ENCODE results near the gene RBFOX1. TPM values are rescaled to one million over a fixed set of nuclear protein-coding genes. Genes with fewer than 3 reads are reported as not detected.

RBFOX1 gene
- polyA plus RNA-seq, 1 of the 3 experiments (the other 2 are of a cell fraction), result not detected

GRCh38 chr16:7526736-7527135 is 194.1 kb downstream of the RBFOX1 start:
- Histone ChIP-seq H3K36me3 (replicated peaks in 1 of 2; ENCODE audit: control insufficient read depth in 1 of 2, insufficient read depth in 2 of 2, low read length in 1 of 2) (no peaks in the 10 kb centered on the region), H3K9me3 (no peaks in the 10 kb centered on the region), H3K27ac (ENCODE audit: low read depth in 2 of 2, low read length in 1 of 2) (no peak overlapping the region), H3F3A (replicated peaks; ENCODE audit: insufficient read depth) (no peaks in the 10 kb centered on the region), H3K9me2 (no peaks in the 10 kb centered on the region), H3K4me3 (ENCODE audit: low read depth in 2 of 2, low read length in 1 of 2) (no peak overlapping the region), H4K20me1 (ENCODE audit: insufficient read depth) (no peaks in the 10 kb centered on the region), H2AFZ (ENCODE audit: low read depth) (no peak overlapping the region), H3K27me3 (ENCODE audit: insufficient read depth) (no peaks in the 10 kb centered on the region), H3K4me2 (no peak overlapping the region), H3K79me2 (ENCODE audit: insufficient read depth) (no peaks in the 10 kb centered on the region), H3K4me1 (ENCODE audit: control insufficient read depth in 1 of 2, insufficient read depth in 2 of 2, low read depth in 1 of 2, low read length in 1 of 2) (no peaks in the 10 kb centered on the region), H3K9ac (no peak overlapping the region)
- CTCF ChIA-PET, result interaction anchor here (1.6 kb wide), 1 partner anchor 13 kb away, joined by 3 read pairs; no protein-coding TSS in a partner anchor
- 57% methylated on average over 6 of the region's 6 CpGs for WGBS (ENCODE audit: low lambda C conversion rate)
- DNase-seq, result no peak
- POLR2A ChIA-PET, result no interaction called here
- TF ChIP-seq TCF12 (IDR thresholded peaks at IDR 0.05), result no peak
- TF ChIP-seq GATA2 (CRISPR knock-in tag; IDR thresholded peaks at IDR 0.05), result no peak
- TF ChIP-seq NFIC (IDR thresholded peaks at IDR 0.05; ENCODE audit: borderline replicate concordance), result no peak
- TF ChIP-seq CTCF (IDR thresholded peaks at IDR 0.05), result no peak
- TF ChIP-seq TAF1 (IDR thresholded peaks at IDR 0.05; ENCODE audit: borderline replicate concordance, low read depth, low read length), result no peak
- TF ChIP-seq SIN3A (IDR thresholded peaks at IDR 0.05; ENCODE audit: borderline replicate concordance, low read depth, low read length), result no peak
- no peak for TF ChIP-seq REST (IDR thresholded peaks at IDR 0.05; ENCODE audit: low read depth, low read length)
- TF ChIP-seq NRF1 (IDR thresholded peaks at IDR 0.05; ENCODE audit: low read depth, low read length), result no peak
- no peak for TF ChIP-seq RCOR1 (IDR thresholded peaks at IDR 0.05; ENCODE audit: low read length)
- TF ChIP-seq SMC3 (IDR thresholded peaks at IDR 0.05; ENCODE audit: low read depth, low read length), result no peak
- TF ChIP-seq TEAD4 (IDR thresholded peaks at IDR 0.05; ENCODE audit: borderline replicate concordance, insufficient read depth), result no peak
- no peak for TF ChIP-seq ELF1 (IDR thresholded peaks at IDR 0.05)
- no peak for TF ChIP-seq CHD2 (IDR thresholded peaks at IDR 0.05; ENCODE audit: low read length, partially characterized antibody)
- TF ChIP-seq EZH2phosphoT487 (IDR thresholded peaks at IDR 0.05; ENCODE audit: borderline replicate concordance, low read depth), result no peak
- TF ChIP-seq RXRA (IDR thresholded peaks at IDR 0.05; ENCODE audit: borderline replicate concordance, low read depth), result no peak
- TF ChIP-seq PBX3 (IDR thresholded peaks at IDR 0.05), result no peak
- TF ChIP-seq FOXM1 (IDR thresholded peaks at IDR 0.05; ENCODE audit: low read depth), result no peak
- no peak for TF ChIP-seq RAD21 (IDR thresholded peaks at IDR 0.05; ENCODE audit: low read length)
- TF ChIP-seq ZBTB33 (IDR thresholded peaks at IDR 0.05; ENCODE audit: borderline replicate concordance, low read depth), result no peak
- no peak for TF ChIP-seq MAX (IDR thresholded peaks at IDR 0.05; ENCODE audit: low read depth)

Data from SK-N-SH (cell line).